ENCODE measurements around the gene CADM1. TPM values are rescaled to one million over a fixed set of nuclear protein-coding genes. Genes with fewer than 3 reads are reported as not detected.

The CADM1 gene
- total and polyA plus RNA-seq, 2 donors (not counting 1 experiment from before 2014, with no cell fraction given) = 15.4 to 86.0 TPM

GRCh38 chr11:115147243-115147807, 356.9 kb downstream of the CADM1 start:
- Histone ChIP-seq H3K27ac (ENCODE audit: insufficient read depth, low read length) (no peak overlapping the region), H3K79me2 (ENCODE audit: control insufficient read depth, insufficient read depth, low read length) (no peaks in the 10 kb centered on the region), H3K9me3 (ENCODE audit: control insufficient read depth, insufficient read depth, low read depth, low read length) (no peaks in the 10 kb centered on the region), H3K4me1 (ENCODE audit: control insufficient read depth, extremely low read depth, insufficient read depth, low read length) (no peaks in the 10 kb centered on the region), H3K4me2 (ENCODE audit: extremely low read depth, insufficient read depth, low read length) (no peak overlapping the region), H3K4me3 (replicated peaks in 1 of 4; ENCODE audit: control extremely low read depth in 1 of 4, insufficient read depth in 1 of 4, low read depth in 3 of 4, low read length in 4 of 4) (no peak overlapping the region), H3K36me3 (ENCODE audit: control insufficient read depth, insufficient read depth, low read length) (no peaks in the 10 kb centered on the region), H3K9ac (ENCODE audit: insufficient read depth, low read length) (no peak overlapping the region), H3K27me3 (ENCODE audit: control insufficient read depth, insufficient read depth, low read length) (no peaks in the 10 kb centered on the region), H2AFZ (ENCODE audit: low read length) (no peak overlapping the region), H4K20me1 (ENCODE audit: control insufficient read depth, extremely low read depth, insufficient read depth, low read length) (no peaks in the 10 kb centered on the region)
- no peak for DNase-seq (ENCODE audit: low read depth in 2 of 2)
- TF ChIP-seq EZH2 (IDR thresholded peaks at IDR 0.05; ENCODE audit: low read length, missing control alignments) = no peak
- TF ChIP-seq, protein P1, sequence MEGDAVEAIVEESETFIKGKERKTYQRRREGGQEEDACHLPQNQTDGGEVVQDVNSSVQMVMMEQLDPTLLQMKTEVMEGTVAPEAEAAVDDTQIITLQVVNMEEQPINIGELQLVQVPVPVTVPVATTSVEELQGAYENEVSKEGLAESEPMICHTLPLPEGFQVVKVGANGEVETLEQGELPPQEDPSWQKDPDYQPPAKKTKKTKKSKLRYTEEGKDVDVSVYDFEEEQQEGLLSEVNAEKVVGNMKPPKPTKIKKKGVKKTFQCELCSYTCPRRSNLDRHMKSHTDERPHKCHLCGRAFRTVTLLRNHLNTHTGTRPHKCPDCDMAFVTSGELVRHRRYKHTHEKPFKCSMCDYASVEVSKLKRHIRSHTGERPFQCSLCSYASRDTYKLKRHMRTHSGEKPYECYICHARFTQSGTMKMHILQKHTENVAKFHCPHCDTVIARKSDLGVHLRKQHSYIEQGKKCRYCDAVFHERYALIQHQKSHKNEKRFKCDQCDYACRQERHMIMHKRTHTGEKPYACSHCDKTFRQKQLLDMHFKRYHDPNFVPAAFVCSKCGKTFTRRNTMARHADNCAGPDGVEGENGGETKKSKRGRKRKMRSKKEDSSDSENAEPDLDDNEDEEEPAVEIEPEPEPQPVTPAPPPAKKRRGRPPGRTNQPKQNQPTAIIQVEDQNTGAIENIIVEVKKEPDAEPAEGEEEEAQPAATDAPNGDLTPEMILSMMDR (conservative IDR thresholded peaks at IDR 0.05 in 1 of 2, IDR thresholded peaks at IDR 0.05 in 1 of 2; ENCODE audit: low read depth in 1 of 2, low read length in 2 of 2) = no peak

GRCh38 chr11:115146425-115146824, 357.8 kb downstream of the CADM1 start:
- no peak overlapping the region for H3K9ac ChIP-seq (ENCODE audit: insufficient read depth, low read length)
- H3K9me3 ChIP-seq (ENCODE audit: control insufficient read depth, insufficient read depth, low read depth, low read length) = no peaks in the 10 kb centered on the region
- DNase-seq (ENCODE audit: low read depth in 2 of 2) = no peak
- H3K27ac ChIP-seq (ENCODE audit: insufficient read depth, low read length) = no peak overlapping the region
- no peak overlapping the region for H3K4me2 ChIP-seq (ENCODE audit: extremely low read depth, insufficient read depth, low read length)
- no peaks in the 10 kb centered on the region for H4K20me1 ChIP-seq (ENCODE audit: control insufficient read depth, extremely low read depth, insufficient read depth, low read length)
- no peaks in the 10 kb centered on the region for H3K4me1 ChIP-seq (ENCODE audit: control insufficient read depth, extremely low read depth, insufficient read depth, low read length)
- no peaks in the 10 kb centered on the region for H3K36me3 ChIP-seq (ENCODE audit: control insufficient read depth, insufficient read depth, low read length)
- TF ChIP-seq EZH2 (IDR thresholded peaks at IDR 0.05; ENCODE audit: low read length, missing control alignments) = no peak
- TF ChIP-seq, protein P1 (conservative IDR thresholded peaks at IDR 0.05 in 1 of 2, IDR thresholded peaks at IDR 0.05 in 1 of 2; ENCODE audit: low read depth in 1 of 2, low read length in 2 of 2) = no peak
- H3K79me2 ChIP-seq (ENCODE audit: control insufficient read depth, insufficient read depth, low read length) = no peaks in the 10 kb centered on the region
- H3K27me3 ChIP-seq (ENCODE audit: control insufficient read depth, insufficient read depth, low read length) = no peaks in the 10 kb centered on the region
- H2AFZ ChIP-seq (ENCODE audit: low read length) = no peak overlapping the region
- H3K4me3 ChIP-seq (replicated peaks in 1 of 4; ENCODE audit: control extremely low read depth in 1 of 4, insufficient read depth in 1 of 4, low read depth in 3 of 4, low read length in 4 of 4) = no peak overlapping the region

- H3K79me2 ChIP-seq (ENCODE audit: control insufficient read depth, insufficient read depth, low read length) = no peaks in the 10 kb centered on the region
- TF ChIP-seq EZH2 (IDR thresholded peaks at IDR 0.05; ENCODE audit: low read length, missing control alignments) = no peak
- H3K27me3 ChIP-seq (ENCODE audit: control insufficient read depth, insufficient read depth, low read length) = no peaks in the 10 kb centered on the region
- no peak overlapping the region for H3K9ac ChIP-seq (ENCODE audit: insufficient read depth, low read length)
- H3K4me1 ChIP-seq (ENCODE audit: control insufficient read depth, extremely low read depth, insufficient read depth, low read length) = no peaks in the 10 kb centered on the region
- no peak for DNase-seq (ENCODE audit: low read depth in 2 of 2)
- no peaks in the 10 kb centered on the region for H3K36me3 ChIP-seq (ENCODE audit: control insufficient read depth, insufficient read depth, low read length)
- no peak overlapping the region for H3K4me3 ChIP-seq (replicated peaks in 1 of 4; ENCODE audit: control extremely low read depth in 1 of 4, insufficient read depth in 1 of 4, low read depth in 3 of 4, low read length in 4 of 4)
- H2AFZ ChIP-seq (ENCODE audit: low read length) = no peak overlapping the region
- no peaks in the 10 kb centered on the region for H4K20me1 ChIP-seq (ENCODE audit: control insufficient read depth, extremely low read depth, insufficient read depth, low read length)
- H3K27ac ChIP-seq (ENCODE audit: insufficient read depth, low read length) = no peak overlapping the region
- H3K4me2 ChIP-seq (ENCODE audit: extremely low read depth, insufficient read depth, low read length) = no peak overlapping the region
- no peaks in the 10 kb centered on the region for H3K9me3 ChIP-seq (ENCODE audit: control insufficient read depth, insufficient read depth, low read depth, low read length)
These were observed 358.9 kb downstream of the CADM1 start for GRCh38 chr11:115145324-115145723.
